Right renal cortex interstitium (tissue), 3 donors: ENCODE measurements around the gene NUP205. TPM values are rescaled to one million over a fixed set of nuclear protein-coding genes. Genes with fewer than 3 reads are reported as not detected.

ENCODE experiments used
- DNase-seq, 3 donors: peaks; one replicate each; pipeline ENCODE4 v3.0.0-alpha.2; 2013; ENCODE audit warnings: low read depth in 3 of 3, low spot score in 2 of 3
- polyA plus RNA-seq, 3 donors: library from polyadenylated mRNA; unstranded; fragments of 120-200 nt; gene quantifications; one replicate each; pipeline ENCODE4 v1.2.1, GENCODE V29; 2013; ENCODE audit not compliant: insufficient read length in 3 of 3

Gene NUP205
- polyA plus RNA-seq = 10 to 100 TPM; 64.1 to 72.5 (median 72.0) TPM

DNA sequence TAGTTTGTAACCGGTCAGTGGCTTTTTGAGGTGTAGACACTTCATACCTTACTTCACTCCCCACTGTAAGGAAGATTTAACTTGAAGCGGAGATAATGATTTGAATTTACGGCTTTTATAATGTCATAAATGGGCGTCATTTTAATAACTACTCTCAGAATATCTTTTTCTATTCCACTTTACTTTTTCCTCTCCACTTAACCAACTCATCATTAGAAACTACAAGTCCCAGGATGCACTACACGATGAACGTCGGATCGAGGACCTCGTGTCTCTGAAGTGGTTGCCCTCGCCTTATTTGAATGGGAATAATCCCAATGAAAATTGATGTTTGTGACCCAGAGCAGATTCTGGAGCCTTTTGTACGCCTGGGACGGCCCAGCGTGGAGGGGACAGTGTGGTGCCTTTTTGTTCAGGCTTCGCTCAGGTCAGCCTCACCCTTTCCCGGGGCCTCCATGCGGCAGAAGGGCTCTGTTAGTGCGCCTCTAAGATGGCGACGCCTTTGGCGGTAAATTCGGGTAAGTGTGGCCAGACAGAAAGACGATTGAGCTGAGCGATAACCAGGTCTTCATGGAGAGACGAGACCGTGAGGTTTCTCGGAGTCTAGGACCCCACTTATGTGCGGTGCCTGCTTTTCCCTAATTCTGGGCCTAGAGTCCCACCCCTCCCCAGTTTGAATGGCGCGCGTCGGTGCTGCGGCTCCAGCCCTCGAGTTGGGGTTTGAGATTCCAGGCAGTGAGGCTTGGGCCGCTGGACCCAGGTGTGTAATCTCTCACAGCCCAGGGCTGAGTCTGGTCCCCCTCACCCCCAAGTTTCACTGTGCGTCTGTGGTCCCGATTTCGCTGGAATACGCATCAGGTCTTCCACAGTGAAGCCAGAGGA, at the start of gene NUP205:
Gene NUP205, plus strand, starts transcription at position 463 of the 882 bp plus-strand sequence. Its CDS starts 28 bp downstream, at position 491.
- peak; percentile 80 to 95 (median 88) for DNase-seq

DNA sequence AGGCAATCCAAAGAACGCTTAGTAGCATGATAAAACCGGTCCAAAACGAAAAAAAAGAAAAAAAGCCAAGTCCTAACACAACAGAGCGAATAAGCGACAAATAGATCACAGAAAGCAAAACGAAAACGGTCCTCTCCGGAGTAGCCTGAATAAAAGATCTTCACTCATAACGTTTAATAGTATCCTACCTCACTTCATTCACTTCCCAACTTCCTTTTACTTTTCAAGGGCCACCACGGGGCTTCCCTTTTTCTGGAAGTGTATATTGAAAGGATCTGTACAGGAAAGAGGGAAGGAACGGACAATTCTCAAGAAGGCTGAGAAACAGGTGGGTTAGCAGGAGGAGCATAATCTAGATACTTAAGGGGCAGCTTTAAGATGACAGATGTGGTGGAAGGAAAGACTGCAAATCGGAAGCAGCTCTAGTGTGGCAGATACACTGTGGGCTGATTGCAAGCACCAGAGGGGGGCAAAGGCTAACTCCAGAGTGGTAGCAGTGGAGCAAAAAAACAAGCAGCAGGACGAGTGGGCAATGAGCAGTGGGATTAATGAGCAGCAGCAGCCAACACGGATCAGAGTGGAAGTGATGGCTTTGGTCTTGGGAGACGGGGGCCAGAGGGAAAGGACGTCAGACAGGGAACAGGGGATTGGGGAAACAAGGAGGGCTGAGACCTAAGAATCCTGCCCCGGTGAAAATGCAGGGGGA, 48.7 kb upstream of the NUP205 start:
- DNase-seq = peak in 1 of 3 donors; percentile 27

GRCh38 chr7:135509589-135509838, 48.2 kb upstream of the NUP205 start:
- DNase-seq = no peak

DNA sequence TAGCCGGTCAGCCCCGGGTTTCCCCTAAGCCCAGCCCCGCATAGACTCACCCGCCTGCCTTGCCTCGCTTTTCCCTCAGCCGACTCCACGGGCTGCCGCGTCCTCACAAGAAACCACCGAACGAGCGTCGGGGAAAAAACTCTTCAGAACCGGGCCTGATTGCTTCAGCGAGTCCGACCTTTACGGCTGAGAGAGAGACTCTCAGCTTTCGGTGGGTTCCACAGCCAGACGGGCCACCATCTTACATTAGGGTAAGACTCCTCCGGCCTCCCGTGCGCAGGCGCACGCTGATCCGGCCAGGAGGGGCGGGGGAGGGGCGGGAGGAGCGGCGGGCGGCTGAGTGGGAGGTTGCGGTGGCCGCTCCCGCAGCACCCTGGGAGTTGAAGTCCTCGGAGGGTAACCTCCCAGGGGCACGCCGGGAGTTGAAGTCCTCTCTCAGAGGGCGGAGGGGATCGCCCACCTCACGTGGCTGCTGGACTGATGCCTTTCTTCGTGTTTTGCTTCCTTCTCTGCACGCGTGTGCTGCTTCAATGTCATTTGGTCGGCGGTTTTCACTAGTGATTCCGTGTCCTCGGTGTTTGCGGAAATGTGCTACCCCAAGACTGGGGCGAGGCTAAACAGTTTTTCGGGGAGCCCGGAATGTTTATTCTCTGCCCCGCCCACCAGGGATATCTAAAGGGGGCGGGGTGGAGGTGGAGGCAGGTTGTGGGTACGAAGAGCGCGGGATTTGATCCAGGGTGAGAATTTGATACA, 47.7 kb upstream of the NUP205 start, which contains the start of gene CNOT4:
Gene CNOT4, minus strand, starts transcription at position 264 of the 753 bp plus-strand sequence. CDS start 71,771 bp downstream, outside the sequence.
- peak; percentile 85 to 91 (median 85) for DNase-seq

- DNase-seq = peak in 1 of 3 donors; percentile 13
These were observed 47.0 kb upstream of the NUP205 start for GRCh38 chr7:135510592-135511183.

DNA sequence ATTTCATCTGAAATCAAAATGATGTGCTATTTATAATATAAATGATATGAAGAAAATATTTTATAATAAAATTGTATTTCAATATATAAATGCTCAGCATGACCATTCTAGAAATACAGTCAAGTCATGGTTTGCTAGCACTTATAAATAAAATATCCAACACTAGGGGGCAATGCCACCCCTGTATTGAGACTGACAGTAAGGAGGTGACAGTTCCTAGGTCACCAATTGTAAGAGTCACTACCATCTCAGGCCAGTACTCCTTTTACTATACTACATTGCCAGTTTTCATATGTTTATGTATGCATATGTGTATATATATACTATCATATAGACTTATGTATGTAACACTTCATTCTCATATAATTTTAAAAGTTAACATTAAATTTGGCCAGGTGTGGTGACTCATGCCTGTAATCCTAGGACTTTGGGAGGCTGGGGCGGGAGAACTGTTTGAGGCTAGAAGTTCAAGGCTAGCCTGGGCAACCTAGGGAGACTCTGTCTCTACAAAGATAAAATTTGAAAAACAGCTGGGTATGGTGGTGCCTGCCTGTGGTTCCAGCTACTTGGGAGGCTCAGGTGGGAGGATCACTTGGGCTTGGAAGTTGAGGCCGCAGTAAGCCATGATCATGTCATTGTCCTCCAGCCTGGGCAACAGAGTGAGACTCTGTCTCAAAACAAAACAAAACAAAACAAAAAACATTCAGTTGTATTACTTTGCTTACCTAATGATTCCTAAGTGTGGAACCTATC, 45.4 kb upstream of the NUP205 start:
- DNase-seq = peak in 1 of 3 donors; percentile 7

- DNase-seq = no peak
These were observed 42.9 kb upstream of the NUP205 start for GRCh38 chr7:135514856-135515255.

- no peak for DNase-seq
These were observed 40.7 kb upstream of the NUP205 start for GRCh38 chr7:135517060-135517459.

- DNase-seq = no peak
These were observed 39.0 kb upstream of the NUP205 start for GRCh38 chr7:135518748-135519147.

GRCh38 chr7:135519233-135519688, 38.5 kb upstream of the NUP205 start:
- no peak for DNase-seq

- no peak for DNase-seq
These were observed 37.8 kb upstream of the NUP205 start for GRCh38 chr7:135519871-135520270.

GRCh38 chr7:135522509-135522908, 35.2 kb upstream of the NUP205 start:
- no peak for DNase-seq

GRCh38 chr7:135523146-135523545, 34.6 kb upstream of the NUP205 start:
- DNase-seq = no peak

DNA sequence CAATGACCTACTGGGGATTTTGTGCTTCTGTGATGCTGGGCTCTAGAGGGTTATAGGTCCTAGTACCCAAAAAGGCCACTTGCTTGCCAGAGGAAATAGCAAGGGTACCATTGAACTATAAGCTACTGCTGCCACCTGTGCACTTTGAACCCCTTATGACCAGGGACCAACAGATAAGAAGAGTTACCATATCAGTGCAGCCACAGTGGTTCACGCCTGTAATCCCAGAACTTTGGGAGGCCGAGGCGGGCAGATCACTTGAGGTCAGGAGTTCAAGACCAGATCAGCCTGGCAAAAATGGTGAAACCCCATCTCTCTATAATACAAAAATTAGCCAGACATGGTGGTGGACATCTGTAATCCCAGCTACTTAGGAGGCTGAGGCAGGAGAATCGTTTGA, 32.3 kb upstream of the NUP205 start:
- no peak for DNase-seq

GRCh38 chr7:135527025-135527424, 30.7 kb upstream of the NUP205 start:
- DNase-seq = no peak

DNA sequence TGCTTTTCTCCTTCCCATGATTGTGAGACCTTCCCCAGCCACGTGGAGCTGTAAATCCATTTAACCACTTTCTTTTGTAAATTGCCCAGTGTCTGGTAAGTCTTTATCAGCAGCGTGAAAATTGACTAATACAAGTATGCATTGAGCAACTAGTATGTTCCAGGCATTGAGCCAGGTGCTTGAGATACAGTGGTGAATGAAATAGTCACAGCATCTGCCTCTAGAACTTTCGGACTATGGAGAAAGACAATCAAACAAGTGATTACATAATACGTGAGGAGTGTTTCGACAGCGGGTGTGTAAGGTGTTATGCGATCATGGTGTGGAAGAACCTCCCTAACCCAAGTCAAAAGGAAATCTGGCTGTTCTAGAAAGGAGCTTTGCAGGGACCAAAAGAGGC, 21.6 kb upstream of the NUP205 start:
- DNase-seq = no peak

- no peak for DNase-seq
These were observed 20.3 kb upstream of the NUP205 start for GRCh38 chr7:135537453-135537852.

DNA sequence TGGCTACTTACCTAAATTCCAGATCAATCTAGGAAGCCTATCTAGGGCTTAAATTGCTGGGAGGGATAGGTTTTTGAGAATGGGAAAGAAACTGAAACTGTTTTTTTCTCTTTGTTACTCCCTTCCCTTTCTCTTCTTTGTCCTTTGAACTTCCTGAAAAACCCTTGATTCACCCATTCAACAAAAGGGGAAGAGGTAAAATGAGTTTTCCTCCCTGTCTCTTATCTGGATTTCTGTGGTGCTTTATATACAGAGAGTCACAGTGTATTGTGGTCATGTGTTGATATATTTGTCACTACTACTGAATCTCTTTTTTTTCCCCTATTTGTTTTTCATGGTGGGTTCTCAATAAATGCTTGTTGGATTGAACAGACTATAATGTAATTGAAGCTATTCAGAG, 19.8 kb upstream of the NUP205 start:
- DNase-seq = no peak

GRCh38 chr7:135538376-135538775, 19.3 kb upstream of the NUP205 start:
- no peak for DNase-seq

- DNase-seq = no peak
These were observed 18.1 kb upstream of the NUP205 start for GRCh38 chr7:135539629-135540028.
